PFSK-1 (cell line): Measurements from ENCODE around the gene SRD5A2.

Source experiments
- FOXP2 ChIP-seq: optimal IDR thresholded peaks from 2 replicates; pipeline ENCODE3; 2011; ENCODE audit warnings: borderline replicate concordance, control low read depth, inconsistent platforms; ENCODE audit not compliant: insufficient read depth; ENCODE audit errors: extremely low read length, extremely low read depth
- POLR2AphosphoS5 ChIP-seq: IDR thresholded peaks from 2 replicates; pipeline ENCODE4 v1.6.1; 2012; ENCODE audit warnings: low read depth, mild to moderate bottlenecking, control low read depth, low read length, moderate library complexity
- SIN3A ChIP-seq: IDR thresholded peaks from 2 replicates; pipeline ENCODE4 v1.6.1; 2012; ENCODE audit warnings: mild to moderate bottlenecking, low read length, moderate library complexity, borderline replicate concordance; ENCODE audit not compliant: insufficient read depth
- TAF1 ChIP-seq: IDR thresholded peaks from 2 replicates; pipeline ENCODE4 v1.6.1; 2012; ENCODE audit warnings: low read length, control low read depth, borderline replicate concordance; ENCODE audit not compliant: insufficient read depth
- TF ChIP-seq, protein P1 (sequence below), 2 experiments: IDR thresholded peaks; 2 replicates each; pipeline versions ENCODE4 v1.6.1 to v1.8.0; 2011 to 2012; ENCODE audit warnings: low read depth in 2 of 2, low read length in 2 of 2, control low read depth in 1 of 2, inconsistent platforms in 1 of 2, mild to moderate bottlenecking in 1 of 2, moderate library complexity in 1 of 2; ENCODE audit not compliant: insufficient read depth in 1 of 2

DNA sequence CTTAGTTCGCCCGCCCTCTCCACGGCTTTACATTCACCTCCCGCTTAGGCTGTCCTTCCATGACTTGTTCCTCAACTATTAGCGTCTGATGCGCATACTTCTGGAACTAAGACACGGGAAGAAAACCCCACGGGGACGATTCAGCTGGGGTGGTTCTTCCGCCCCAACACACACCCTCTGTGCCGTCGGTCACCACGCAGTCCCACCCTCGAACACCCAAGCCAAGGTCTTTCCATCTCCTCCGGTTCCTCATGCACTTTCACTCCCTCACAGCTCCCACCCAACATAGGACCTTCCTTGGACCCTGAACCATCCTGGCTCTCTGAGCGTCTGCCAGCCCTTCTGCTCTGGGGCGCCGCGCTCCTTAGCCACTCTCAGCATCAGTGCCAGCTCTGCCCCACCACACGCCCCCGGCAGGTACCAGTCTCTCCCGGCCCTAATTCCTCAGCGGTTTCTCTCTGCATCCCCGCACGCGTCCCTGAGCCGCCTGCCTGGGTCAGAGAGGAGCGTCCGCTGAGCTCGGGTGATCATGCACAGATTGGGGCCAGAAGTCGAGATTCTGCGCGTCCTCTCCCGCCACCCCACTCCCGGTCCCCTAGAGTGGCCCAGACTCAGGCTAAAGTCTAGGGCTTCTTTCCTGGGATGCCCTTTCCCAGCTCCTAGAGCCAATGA, 522 bp upstream of the SRD5A2 start:
- TF ChIP-seq POLR2AphosphoS5, result no peak
- TF ChIP-seq TAF1, result no peak
- no peak for TF ChIP-seq FOXP2
- TF ChIP-seq, protein P1, sequence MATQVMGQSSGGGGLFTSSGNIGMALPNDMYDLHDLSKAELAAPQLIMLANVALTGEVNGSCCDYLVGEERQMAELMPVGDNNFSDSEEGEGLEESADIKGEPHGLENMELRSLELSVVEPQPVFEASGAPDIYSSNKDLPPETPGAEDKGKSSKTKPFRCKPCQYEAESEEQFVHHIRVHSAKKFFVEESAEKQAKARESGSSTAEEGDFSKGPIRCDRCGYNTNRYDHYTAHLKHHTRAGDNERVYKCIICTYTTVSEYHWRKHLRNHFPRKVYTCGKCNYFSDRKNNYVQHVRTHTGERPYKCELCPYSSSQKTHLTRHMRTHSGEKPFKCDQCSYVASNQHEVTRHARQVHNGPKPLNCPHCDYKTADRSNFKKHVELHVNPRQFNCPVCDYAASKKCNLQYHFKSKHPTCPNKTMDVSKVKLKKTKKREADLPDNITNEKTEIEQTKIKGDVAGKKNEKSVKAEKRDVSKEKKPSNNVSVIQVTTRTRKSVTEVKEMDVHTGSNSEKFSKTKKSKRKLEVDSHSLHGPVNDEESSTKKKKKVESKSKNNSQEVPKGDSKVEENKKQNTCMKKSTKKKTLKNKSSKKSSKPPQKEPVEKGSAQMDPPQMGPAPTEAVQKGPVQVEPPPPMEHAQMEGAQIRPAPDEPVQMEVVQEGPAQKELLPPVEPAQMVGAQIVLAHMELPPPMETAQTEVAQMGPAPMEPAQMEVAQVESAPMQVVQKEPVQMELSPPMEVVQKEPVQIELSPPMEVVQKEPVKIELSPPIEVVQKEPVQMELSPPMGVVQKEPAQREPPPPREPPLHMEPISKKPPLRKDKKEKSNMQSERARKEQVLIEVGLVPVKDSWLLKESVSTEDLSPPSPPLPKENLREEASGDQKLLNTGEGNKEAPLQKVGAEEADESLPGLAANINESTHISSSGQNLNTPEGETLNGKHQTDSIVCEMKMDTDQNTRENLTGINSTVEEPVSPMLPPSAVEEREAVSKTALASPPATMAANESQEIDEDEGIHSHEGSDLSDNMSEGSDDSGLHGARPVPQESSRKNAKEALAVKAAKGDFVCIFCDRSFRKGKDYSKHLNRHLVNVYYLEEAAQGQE (IDR thresholded peaks at IDR 0.05; ENCODE audit: insufficient read depth in 1 of 2, low read depth in 2 of 2, low read length in 2 of 2), result no peak
- TF ChIP-seq SIN3A, result no peak
